ENCODE data around the gene LOXHD1.

- TF ChIP-seq BHLHE40 (IDR thresholded peaks at IDR 0.05; ENCODE audit: borderline replicate concordance) (no peak), FOXM1 (IDR thresholded peaks at IDR 0.05; ENCODE audit: borderline replicate concordance) (no peak)
Measured at GRCh38 chr18:46650681-46651080, 6.3 kb downstream of the LOXHD1 start.

Data from HEK293T (cell line).